Measurements from ENCODE around the gene EPB41L4B.

The EPB41L4B gene

DNA sequence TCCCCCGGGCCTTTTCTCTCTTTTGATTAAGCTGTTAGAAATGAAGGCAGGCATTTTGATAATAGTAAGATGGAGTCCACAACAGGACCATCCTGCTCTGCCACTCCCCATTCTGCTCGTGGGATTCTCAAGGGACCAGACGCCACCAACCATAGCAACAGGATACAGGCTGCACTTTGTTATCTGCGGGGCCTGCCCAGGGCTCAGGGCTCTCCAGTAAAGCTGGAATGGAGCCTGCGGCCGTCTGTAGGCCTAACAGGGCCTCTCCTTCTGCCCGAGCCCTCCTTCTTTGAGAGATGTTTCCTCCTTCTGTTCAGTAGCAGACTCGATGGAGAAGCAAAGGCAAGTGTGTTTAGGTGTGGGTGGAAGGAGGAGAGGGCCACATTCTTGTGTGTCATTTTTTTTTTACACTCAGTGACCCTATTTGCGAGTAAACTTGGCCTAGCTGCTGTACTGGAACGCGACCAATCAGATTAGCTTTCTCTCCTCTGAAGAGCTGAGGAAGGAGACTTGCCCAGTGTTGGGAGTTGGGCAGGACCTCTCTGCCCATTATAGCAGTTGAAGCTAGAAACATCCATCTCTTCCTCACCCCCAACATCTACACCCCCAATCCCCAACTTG lies 8.9 kb upstream of the EPB41L4B start:
- Histone ChIP-seq H3K27ac (ENCODE audit: low read depth, low read length, poor library complexity, severe bottlenecking) (no peak overlapping the region), H4K20me1 (ENCODE audit: insufficient read depth, low read length) (no peaks in the 10 kb centered on the region), H3K36me3 (ENCODE audit: insufficient read depth, low read length) (no peaks in the 10 kb centered on the region), H3K9ac (ENCODE audit: low read length) (no peak overlapping the region), H3K9me2 (ENCODE audit: low read depth, low read length) (no peaks in the 10 kb centered on the region), H3K79me2 (ENCODE audit: insufficient read depth, low read length) (no peaks in the 10 kb centered on the region), H3K9me3 (ENCODE audit: low read length) (no peaks in the 10 kb centered on the region), H3F3A (ENCODE audit: insufficient read depth, low read length) (no peaks in the 10 kb centered on the region), H3K4me2 (ENCODE audit: low read length) (no peak overlapping the region), H3K4me1 (ENCODE audit: insufficient read depth, low read length, severe bottlenecking) (no peaks in the 10 kb centered on the region), H2AFZ (ENCODE audit: low read length) (no peak overlapping the region), H3K4me3 (ENCODE audit: low read depth, low read length, poor library complexity, severe bottlenecking) (no peak overlapping the region), H3K27me3 (ENCODE audit: insufficient read depth, low read length) (no peaks in the 10 kb centered on the region)
- TF ChIP-seq EZH2 (IDR thresholded peaks at IDR 0.05; ENCODE audit: borderline replicate concordance, low read length) = no peak
- TF ChIP-seq, protein P1, sequence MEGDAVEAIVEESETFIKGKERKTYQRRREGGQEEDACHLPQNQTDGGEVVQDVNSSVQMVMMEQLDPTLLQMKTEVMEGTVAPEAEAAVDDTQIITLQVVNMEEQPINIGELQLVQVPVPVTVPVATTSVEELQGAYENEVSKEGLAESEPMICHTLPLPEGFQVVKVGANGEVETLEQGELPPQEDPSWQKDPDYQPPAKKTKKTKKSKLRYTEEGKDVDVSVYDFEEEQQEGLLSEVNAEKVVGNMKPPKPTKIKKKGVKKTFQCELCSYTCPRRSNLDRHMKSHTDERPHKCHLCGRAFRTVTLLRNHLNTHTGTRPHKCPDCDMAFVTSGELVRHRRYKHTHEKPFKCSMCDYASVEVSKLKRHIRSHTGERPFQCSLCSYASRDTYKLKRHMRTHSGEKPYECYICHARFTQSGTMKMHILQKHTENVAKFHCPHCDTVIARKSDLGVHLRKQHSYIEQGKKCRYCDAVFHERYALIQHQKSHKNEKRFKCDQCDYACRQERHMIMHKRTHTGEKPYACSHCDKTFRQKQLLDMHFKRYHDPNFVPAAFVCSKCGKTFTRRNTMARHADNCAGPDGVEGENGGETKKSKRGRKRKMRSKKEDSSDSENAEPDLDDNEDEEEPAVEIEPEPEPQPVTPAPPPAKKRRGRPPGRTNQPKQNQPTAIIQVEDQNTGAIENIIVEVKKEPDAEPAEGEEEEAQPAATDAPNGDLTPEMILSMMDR (IDR thresholded peaks at IDR 0.05; ENCODE audit: low read length) = no peak

DNA sequence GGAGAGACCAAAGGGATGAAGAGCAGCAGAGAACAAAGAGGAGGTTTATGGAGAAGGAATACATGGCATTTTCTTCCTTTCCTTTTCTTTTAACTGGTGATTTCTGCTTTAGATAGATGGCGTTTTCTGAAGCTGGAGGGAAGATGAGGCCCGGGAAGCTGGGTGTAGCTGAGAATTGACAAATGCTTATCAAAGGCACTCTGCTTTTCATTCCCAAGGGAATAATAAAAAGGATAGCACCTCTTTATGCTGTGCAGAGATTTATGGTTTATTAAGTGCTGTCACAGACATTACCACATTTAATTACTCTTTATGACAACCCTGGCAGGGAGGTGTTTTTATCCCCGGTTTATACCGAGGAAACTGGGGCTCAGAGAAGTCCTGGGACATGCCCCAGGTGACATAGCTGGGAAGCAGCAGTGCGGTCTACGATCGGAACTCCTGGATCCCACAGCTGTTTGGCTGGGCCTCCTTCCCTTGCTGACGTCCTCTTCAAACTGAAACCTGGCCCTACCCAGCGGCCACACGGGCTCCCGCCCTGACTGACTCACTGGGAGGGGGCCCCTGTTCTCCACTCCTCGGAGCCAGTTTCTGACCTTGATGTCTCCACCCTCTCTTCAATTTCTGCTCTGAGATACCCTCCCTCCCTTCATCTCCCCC lies 8.2 kb upstream of the EPB41L4B start:
- Histone ChIP-seq H2AFZ (ENCODE audit: low read length) (no peak overlapping the region), H3K4me2 (ENCODE audit: low read length) (no peak overlapping the region), H3K4me1 (ENCODE audit: insufficient read depth, low read length, severe bottlenecking) (no peaks in the 10 kb centered on the region), H3K9me3 (ENCODE audit: low read length) (no peaks in the 10 kb centered on the region), H3K27ac (ENCODE audit: low read depth, low read length, poor library complexity, severe bottlenecking) (no peak overlapping the region), H3K9ac (ENCODE audit: low read length) (no peak overlapping the region), H3K79me2 (ENCODE audit: insufficient read depth, low read length) (no peaks in the 10 kb centered on the region), H4K20me1 (ENCODE audit: insufficient read depth, low read length) (no peaks in the 10 kb centered on the region), H3K9me2 (ENCODE audit: low read depth, low read length) (no peaks in the 10 kb centered on the region), H3K27me3 (ENCODE audit: insufficient read depth, low read length) (no peaks in the 10 kb centered on the region), H3K4me3 (ENCODE audit: low read depth, low read length, poor library complexity, severe bottlenecking) (no peak overlapping the region), H3F3A (ENCODE audit: insufficient read depth, low read length) (no peaks in the 10 kb centered on the region), H3K36me3 (ENCODE audit: insufficient read depth, low read length) (no peaks in the 10 kb centered on the region)
- no peak for TF ChIP-seq EZH2 (IDR thresholded peaks at IDR 0.05; ENCODE audit: borderline replicate concordance, low read length)
- TF ChIP-seq, protein P1 (IDR thresholded peaks at IDR 0.05; ENCODE audit: low read length) = no peak

DNA sequence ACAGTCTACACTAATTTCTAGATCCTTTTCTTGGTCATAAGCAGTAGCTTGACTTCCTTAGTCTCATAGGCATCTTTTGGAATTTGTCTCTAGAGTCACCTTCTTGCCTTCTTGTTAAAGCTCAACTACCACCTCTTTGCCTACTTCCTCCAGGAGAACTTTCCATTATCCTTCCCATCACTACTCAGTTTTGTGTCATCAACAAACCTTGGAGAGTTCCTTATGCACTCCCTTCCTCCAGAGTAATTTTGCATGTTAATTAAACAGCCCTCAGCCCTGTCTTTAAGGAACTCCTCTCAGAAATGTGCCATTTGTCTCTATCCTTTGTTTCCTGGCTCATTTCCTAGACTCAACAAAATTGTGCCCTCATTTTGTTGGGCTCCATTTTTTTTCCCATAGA lies 4.2 kb upstream of the EPB41L4B start:
- Histone ChIP-seq H3K36me3 (ENCODE audit: insufficient read depth, low read length) (no peaks in the 10 kb centered on the region), H3K27me3 (ENCODE audit: insufficient read depth, low read length) (no peaks in the 10 kb centered on the region), H3K9ac (ENCODE audit: low read length) (no peak overlapping the region), H4K20me1 (ENCODE audit: insufficient read depth, low read length) (no peaks in the 10 kb centered on the region), H3K4me1 (ENCODE audit: insufficient read depth, low read length, severe bottlenecking) (peaks cover 4% of the 10 kb centered on the region), H3K79me2 (ENCODE audit: insufficient read depth, low read length) (no peaks in the 10 kb centered on the region), H3K4me2 (ENCODE audit: low read length) (no peak overlapping the region), H2AFZ (ENCODE audit: low read length) (no peak overlapping the region), H3K27ac (ENCODE audit: low read depth, low read length, poor library complexity, severe bottlenecking) (no peak overlapping the region), H3K9me2 (ENCODE audit: low read depth, low read length) (no peaks in the 10 kb centered on the region), H3F3A (ENCODE audit: insufficient read depth, low read length) (no peaks in the 10 kb centered on the region), H3K9me3 (ENCODE audit: low read length) (no peaks in the 10 kb centered on the region), H3K4me3 (ENCODE audit: low read depth, low read length, poor library complexity, severe bottlenecking) (no peak overlapping the region)
- TF ChIP-seq EZH2 (IDR thresholded peaks at IDR 0.05; ENCODE audit: borderline replicate concordance, low read length) = no peak
- TF ChIP-seq, protein P1 (IDR thresholded peaks at IDR 0.05; ENCODE audit: low read length) = no peak

Data from OCI-LY1 (cell line).